ENCODE measurements around the gene TMEM53.

Gene TMEM53

DNA sequence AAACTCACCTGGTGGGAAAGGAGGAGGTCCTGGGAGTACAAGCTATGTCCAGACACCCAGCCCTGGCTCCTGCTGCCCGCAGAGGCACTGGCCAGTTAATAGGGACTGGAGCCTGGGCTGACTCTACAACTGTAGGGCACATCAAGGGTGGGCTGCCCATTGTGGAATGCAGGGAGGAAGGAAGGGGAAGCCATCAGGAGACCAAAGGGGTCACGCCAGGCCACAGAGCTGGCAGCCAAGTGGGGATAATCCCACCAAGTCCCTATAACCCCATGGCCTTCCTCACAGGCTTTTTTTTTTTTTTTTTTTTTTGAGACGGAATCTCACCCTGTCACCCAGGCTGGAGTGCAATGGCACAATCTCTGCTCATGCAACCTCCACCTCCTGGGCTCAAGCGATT is 14.7 kb downstream of the TMEM53 start:
- no peaks in the 10 kb centered on the region for H3K36me3 ChIP-seq (replicated peaks)
- TF ChIP-seq, protein P1, sequence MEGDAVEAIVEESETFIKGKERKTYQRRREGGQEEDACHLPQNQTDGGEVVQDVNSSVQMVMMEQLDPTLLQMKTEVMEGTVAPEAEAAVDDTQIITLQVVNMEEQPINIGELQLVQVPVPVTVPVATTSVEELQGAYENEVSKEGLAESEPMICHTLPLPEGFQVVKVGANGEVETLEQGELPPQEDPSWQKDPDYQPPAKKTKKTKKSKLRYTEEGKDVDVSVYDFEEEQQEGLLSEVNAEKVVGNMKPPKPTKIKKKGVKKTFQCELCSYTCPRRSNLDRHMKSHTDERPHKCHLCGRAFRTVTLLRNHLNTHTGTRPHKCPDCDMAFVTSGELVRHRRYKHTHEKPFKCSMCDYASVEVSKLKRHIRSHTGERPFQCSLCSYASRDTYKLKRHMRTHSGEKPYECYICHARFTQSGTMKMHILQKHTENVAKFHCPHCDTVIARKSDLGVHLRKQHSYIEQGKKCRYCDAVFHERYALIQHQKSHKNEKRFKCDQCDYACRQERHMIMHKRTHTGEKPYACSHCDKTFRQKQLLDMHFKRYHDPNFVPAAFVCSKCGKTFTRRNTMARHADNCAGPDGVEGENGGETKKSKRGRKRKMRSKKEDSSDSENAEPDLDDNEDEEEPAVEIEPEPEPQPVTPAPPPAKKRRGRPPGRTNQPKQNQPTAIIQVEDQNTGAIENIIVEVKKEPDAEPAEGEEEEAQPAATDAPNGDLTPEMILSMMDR (IDR thresholded peaks at IDR 0.05; ENCODE audit: low read depth, low read length, missing control alignments), result no peak
- no peak for DNase-seq
- H3K27me3 ChIP-seq (replicated peaks), result no peaks in the 10 kb centered on the region
- in situ Hi-C loops (cut with HindIII; ENCODE audit: low pct_ligation_motif_present, low sequenced_read_pairs), result no loop called here
- H3K4me3 ChIP-seq (ENCODE audit: low read depth, low read length), result no peak overlapping the region
- H3K27ac ChIP-seq, result no peak overlapping the region

DNA sequence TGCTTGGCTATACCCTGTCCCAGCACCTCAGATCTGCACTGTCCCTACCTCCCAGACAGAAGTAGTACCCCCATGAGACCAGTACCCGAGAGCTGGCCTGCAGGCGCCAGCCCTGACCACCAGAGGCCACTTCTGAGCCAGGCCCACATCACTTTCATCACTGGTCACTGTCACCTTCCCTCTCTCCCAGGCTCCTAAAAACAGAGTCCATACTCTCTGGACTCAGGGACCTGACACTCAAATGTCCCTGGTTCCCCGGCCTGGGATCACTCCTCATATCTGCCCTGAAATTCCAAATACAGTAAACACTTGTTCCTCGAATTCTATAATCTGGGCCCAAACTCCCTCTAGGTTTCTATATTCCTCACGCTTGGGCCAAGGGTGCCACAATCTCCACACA is 18.7 kb downstream of the TMEM53 start:
- no peak for DNase-seq
- no peak overlapping the region for H3K27ac ChIP-seq
- in situ Hi-C loops (cut with HindIII; ENCODE audit: low pct_ligation_motif_present, low sequenced_read_pairs), result no loop called here
- H3K4me3 ChIP-seq (ENCODE audit: low read depth, low read length), result no peak overlapping the region
- H3K36me3 ChIP-seq (replicated peaks), result peaks cover 3% of the 10 kb centered on the region
- no peaks in the 10 kb centered on the region for H3K27me3 ChIP-seq (replicated peaks)
- TF ChIP-seq, protein P1 (IDR thresholded peaks at IDR 0.05; ENCODE audit: low read depth, low read length, missing control alignments), result peak; percentile 97

DNA sequence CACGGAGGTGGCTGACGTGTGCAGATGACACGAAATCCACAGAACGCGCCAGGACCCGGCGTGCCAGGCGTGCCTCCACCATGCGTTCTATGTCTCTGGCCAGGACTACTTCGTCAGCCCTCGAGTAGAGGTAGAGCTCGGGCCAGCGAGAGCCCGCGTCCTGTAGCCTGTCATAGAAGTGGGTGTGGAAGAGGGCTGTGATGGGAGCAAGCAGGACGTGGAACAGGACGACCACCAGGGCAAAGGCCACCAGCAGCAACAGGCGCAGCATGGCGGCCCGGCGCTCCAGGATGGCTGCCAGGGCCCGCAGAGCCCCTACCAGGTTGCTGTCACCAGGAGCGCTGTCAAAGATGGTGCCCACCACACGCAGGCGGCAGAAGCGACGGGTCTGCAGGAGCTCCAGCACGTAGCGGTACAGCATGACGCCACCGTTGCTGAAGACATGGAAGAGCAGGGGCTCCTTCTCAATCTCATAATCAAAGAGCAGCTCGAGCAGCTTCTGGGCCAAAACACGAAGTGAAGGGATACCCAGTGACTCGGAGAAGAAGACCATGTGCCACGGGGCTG is 19.6 kb downstream of the TMEM53 start:
- peaks cover 12% of the 10 kb centered on the region for H3K36me3 ChIP-seq (replicated peaks)
- TF ChIP-seq, protein P1 (IDR thresholded peaks at IDR 0.05; ENCODE audit: low read depth, low read length, missing control alignments), result no peak
- in situ Hi-C loops (cut with HindIII; ENCODE audit: low pct_ligation_motif_present, low sequenced_read_pairs), result no loop called here
- no peak for DNase-seq
- no peaks in the 10 kb centered on the region for H3K27me3 ChIP-seq (replicated peaks)
- H3K27ac ChIP-seq, result no peak overlapping the region
- H3K4me3 ChIP-seq (ENCODE audit: low read depth, low read length), result no peak overlapping the region

DNA sequence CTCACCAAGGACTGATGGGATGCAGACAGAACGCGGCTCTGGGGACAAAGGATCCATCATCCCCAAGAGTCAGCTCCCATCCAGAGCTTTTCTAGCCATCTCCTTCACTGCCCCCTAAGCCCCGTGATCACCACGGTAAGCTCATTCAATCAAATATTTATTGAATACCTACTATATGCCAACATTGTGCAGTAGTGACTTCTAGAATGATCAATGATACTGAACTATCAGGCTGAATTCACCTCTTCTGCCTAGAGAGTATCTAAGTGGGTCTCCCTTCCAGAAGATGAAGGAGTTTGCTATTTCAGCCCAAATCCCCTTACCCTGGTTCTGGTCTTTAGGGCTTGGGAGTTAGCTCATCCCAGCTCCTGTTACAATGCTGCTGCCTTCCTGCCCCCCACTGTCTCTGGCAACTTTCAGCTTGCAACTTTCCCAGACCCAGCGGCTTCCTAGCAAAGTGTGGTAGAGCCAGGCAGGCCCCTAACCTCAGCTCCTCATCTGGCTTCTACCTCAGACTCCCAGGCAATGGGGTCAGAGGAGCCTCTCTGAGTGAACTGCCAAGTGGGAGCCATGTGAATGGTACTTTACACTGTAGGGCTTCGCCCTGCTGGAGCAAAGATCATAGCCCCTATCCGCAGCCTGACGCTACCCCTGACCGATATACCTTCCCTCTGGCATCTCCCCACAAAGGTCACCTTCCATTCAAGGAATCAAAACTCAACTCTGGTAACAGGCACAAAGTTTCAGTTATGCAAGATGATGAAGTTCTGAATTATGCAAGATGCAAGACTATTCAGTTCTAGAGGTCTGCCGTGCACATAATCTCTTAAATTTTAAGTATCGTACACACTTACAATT is 20.9 kb downstream of the TMEM53 start:
- Histone ChIP-seq H3K27ac (no peak overlapping the region), H3K36me3 (replicated peaks) (peaks cover 20% of the 10 kb centered on the region), H3K27me3 (replicated peaks) (no peaks in the 10 kb centered on the region), H3K4me3 (ENCODE audit: low read depth, low read length) (no peak overlapping the region)
- in situ Hi-C loops (cut with HindIII; ENCODE audit: low pct_ligation_motif_present, low sequenced_read_pairs), result no loop called here
- TF ChIP-seq, protein P1 (IDR thresholded peaks at IDR 0.05; ENCODE audit: low read depth, low read length, missing control alignments), result no peak
- no peak for DNase-seq

DNA sequence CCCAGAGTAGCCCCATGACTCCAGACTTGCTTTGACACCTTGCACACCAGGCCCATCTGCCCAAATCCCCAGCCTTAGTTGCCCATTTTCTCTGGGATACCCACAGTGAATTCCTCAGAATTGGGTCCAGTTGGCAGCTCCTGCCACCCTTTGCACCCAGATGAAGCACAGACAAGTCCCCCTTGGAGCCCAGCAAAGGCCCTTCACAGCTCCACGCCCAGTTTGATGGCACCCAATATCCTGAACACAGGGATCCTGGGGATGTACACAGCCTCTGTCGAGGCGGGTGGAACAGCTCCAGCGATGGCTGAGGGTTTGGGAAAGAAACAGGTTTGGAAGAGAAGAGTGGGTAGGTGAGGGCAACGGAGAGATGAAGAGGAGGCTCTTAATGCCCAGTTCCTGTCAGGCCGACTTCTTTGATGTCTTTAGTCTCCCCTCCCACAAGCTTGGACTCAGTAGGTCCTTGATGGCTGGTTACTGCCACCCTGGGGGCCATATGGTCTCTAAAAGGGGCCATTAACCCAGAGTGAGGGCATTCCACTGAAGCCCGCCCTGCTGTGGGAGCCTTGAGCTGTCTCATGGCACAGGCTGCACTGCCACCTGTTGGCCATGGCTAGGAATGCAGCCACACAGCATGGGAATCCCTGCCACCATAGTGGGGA is 21.7 kb downstream of the TMEM53 start:
- peaks cover 20% of the 10 kb centered on the region for H3K36me3 ChIP-seq (replicated peaks)

More for the DNA sequence above, 21.7 kb downstream of the TMEM53 start:
- peak; percentile 60 for DNase-seq
- TF ChIP-seq, protein P1 (IDR thresholded peaks at IDR 0.05; ENCODE audit: low read depth, low read length, missing control alignments), result peak; percentile 98
- in situ Hi-C loops (cut with HindIII; ENCODE audit: low pct_ligation_motif_present, low sequenced_read_pairs), result no loop called here
- Histone ChIP-seq H3K4me3 (ENCODE audit: low read depth, low read length) (no peak overlapping the region), H3K27ac (no peak overlapping the region), H3K27me3 (replicated peaks) (no peaks in the 10 kb centered on the region)

All from brain microvascular endothelial cell (primary cell).